Measurements from ENCODE around the gene SQSTM1. TPM values are rescaled to one million over a fixed set of nuclear protein-coding genes. Genes with fewer than 3 reads are reported as not detected.

SQSTM1 gene
- total RNA-seq, 1 donor from 2014 or later, result 105 TPM

DNA sequence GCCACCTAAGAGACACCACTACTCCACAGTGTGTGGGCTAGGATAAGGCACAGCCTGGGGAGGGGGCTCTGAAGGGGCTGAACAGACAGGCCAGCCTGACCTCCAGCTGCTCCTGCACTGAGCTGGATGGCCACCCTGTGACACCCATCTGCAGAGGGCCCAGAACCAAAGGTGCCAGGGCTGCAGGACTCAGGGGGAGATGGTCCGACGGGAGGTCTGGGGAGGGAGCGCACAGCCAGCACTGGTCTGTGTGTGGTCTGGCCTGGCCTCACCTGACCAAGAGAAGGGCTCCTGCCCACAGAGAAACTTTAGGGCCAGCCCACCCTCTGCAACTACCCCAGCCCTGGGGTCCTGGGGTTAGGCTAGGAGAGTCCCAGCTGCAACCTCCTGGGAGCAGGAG, 26.1 kb upstream of the SQSTM1 start:
- intact Hi-C loops (cut with micrococcal nuclease), result no loop called here

DNA sequence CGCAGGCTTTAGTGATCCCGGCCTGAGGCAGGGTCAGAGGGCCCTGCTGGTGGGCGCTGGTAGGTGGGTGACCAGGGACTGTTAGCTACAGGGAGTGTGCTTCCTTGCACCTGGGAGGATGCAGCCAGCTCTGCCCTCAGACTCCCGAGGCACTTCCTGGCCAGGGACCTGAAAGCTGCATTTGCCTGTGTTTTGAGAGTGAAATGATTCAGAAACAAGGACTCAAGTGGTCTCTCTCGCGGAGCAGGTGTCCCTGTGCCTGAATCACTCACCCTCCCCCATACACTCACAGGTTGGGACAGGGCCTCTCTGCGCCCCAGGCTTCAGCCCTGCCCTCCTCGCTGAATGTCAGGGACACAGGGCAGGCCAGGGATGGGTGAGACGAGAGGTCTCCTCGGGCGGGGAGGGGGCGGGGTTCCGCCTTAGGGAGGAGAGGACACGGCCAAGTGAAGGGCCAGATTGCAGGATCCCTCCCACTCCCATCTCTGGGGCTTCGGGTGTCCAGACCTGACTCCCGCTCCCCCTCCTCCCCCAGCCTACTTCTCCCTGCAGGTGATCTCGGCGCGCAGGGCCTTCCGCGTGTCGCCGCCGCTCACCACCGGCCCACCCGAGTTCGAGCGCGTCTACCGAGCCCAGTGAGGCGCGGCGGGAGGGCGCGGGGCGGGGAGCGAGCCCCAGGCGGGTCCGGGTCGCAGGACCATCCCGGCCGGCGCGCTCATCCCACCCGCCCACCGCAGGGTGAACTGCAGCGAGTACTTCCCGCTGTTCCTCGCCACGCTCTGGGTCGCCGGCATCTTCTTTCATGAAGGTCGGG, 25.4 kb upstream of the SQSTM1 start:
- intact Hi-C loops (cut with micrococcal nuclease), result loop anchor here (5.0 kb wide), 1 partner anchor 63 kb away; the partner anchor contains the start of gene MAML1

DNA sequence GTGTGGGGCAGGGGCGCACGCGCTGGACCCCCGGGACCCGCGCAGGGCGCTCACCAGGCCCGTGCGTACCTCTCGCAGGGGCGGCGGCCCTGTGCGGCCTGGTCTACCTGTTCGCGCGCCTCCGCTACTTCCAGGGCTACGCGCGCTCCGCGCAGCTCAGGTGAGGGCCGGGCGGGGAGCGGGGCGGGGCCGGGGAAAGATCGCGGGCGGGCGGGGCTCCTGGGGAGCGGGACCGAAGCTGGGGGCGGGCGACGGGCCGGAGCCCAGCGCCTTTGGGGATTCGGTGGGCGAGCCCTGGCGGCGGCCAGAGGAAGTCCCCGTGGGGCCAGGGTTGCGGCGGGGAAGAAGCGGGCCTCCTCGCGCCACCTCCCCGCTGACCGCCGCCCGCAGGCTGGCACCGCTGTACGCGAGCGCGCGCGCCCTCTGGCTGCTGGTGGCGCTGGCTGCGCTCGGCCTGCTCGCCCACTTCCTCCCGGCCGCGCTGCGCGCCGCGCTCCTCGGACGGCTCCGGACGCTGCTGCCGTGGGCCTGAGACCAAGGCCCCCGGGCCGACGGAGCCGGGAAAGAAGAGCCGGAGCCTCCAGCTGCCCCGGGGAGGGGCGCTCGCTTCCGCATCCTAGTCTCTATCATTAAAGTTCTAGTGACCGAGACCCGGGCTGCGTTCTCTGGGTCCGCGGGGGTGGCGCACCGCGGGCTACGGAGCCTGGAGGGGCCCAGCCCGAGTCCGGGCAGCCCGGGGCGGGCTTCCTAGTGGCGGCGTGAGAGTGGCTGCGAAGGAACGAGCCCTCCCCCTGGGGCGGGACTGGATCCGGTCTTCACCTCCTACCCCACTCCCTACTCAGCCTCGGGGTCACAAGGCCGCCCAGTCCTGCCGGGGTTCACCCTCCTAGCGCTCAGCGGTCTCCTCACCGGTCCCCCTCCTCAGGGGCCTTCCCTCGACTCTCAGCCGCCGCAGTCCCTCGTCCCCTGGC, 24.6 kb upstream of the SQSTM1 start:
- intact Hi-C loops (cut with micrococcal nuclease), result loop anchor here (1.0 to 5.0 kb wide), 2 partner anchors 33 to 64 kb away; partner anchors contain the start of gene MAML1

DNA sequence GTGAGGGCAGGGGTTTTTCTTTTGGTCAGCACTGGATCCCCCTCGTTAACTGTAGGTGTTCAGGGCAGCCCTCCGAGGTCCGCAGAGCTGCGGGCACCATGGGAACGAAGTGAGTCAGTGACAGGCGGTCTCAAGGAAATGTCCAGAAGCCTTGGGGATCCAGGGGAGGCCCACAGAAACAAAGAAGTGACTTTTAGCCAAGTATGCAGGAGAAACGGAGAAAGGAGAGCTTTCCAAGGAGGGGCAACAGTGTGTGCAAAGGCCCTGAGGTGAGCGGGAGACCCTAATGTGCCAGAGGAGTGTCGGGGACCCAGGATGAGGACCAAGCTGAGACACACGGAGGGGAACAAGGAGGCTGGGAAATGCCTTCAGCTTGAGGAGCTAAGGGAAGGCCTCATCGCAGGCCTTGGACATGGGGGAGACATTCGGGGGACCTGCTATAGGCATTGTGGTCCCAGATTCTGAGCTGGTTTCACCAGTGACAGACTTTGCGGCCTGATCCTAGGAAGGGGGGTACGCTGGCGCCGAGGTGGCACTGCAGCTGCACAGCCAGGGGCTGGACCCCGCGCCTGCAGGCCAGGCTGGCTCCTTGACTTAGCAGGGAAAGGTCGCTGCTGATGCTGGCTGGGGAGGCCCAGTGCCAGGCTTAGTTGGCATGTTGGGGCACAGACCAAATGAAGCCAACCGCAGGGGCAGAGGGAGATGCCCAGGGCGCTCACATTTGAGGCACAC, 23.7 kb upstream of the SQSTM1 start:
- intact Hi-C loops (cut with micrococcal nuclease), result loop anchor here (1.0 to 5.0 kb wide), 2 partner anchors 34 to 65 kb away; partner anchors contain the start of gene MAML1

DNA sequence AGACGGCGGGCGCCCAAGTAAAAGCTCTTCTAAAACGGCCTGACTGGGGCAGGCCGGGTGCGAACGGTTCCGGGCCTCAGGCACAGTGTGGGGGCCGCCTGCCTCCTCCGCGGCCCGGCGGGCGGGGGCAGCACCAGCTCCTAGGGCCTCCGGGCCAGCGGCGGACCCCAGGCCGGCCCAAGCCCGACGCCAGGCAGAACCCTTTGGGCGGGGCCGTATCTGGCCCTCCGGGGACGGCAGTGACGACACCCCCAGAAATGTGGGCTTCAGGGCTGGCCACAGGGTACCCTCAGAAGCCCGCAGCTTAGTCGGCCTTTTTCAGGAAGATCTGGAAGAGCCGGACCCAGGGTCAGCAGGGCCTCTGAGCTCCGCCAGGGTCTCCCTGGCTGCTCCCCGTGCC, 23.0 kb upstream of the SQSTM1 start:
- intact Hi-C loops (cut with micrococcal nuclease), result loop anchor here (5.0 kb wide), 1 partner anchor 65 kb away; the partner anchor contains the start of gene MAML1

- intact Hi-C loops (cut with micrococcal nuclease), result loop anchor here (5.0 kb wide), 1 partner anchor 66 kb away; the partner anchor contains the start of gene MAML1
These were observed 22.4 kb upstream of the SQSTM1 start for GRCh38 chr5:179798144-179798770.

DNA sequence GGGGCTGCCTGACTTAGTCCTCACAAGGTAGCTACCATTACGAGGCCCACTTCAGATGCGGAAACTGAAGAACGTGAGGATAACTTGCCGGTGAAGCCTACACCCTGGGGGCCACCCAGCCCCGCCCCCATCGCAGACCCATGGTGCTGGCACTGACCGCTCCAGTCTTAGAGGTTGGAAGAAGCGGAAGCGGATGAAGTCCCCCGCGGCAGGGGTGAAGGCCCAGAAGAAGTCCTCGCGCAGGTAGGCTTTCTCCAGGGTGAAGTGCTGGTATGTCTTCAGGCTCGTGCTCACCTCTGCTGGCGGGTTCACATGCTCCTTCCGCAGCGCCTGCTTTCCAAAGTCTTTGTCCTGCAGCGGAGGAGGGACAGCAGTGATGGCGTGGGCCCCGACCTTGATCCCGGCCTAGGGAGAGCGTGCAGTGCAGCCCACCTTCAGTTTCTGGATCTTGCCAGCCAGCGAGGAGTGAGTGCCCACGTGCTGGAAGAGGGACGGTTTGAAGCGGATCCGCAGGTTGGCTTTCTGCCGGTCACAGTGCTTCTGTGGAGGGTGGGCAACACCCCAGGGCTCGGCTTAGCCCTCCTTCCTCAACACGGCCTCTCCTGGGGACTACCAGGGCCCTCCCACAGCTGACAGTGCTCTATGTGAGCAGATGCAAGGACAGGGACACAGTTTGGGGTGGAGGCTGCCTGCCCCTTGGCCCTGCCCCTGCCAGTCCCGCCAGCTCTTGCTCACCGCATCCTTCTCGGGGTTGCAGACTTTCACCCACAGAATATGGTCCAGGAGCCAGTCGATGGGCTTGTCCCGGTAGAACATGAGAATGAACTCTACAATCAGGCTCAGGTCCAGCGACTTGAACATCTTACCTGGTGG, 21.7 kb upstream of the SQSTM1 start:
- intact Hi-C loops (cut with micrococcal nuclease), result loop anchor here (5.0 kb wide), 1 partner anchor 67 kb away; the partner anchor contains the start of gene MAML1

DNA sequence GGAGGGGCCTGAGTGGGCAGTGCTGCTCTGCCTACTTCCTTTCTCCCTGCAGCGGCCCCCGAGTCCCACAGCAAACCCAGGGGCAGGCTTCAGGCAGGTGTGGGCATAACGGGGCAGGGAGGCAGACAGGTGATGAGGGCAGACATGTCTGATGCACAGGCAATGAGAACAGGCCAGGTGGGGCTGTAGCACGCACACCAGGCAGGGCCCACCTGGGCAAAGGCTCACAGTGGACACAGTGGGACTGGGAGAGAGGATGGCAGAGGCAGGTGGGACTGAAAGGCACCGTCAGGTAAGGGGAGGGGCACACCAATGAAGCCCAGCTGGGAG, 21.1 kb upstream of the SQSTM1 start:
- intact Hi-C loops (cut with micrococcal nuclease), result loop anchor here (5.0 kb wide), 1 partner anchor 67 kb away; the partner anchor contains the start of gene MAML1

GRCh38 chr5:179800071-179800695, 20.5 kb upstream of the SQSTM1 start:
- intact Hi-C loops (cut with micrococcal nuclease), result loop anchor here (5.0 to 10.0 kb wide), 2 partner anchors 243 to 275 kb away; partner anchors contain the start of gene RNF130

DNA sequence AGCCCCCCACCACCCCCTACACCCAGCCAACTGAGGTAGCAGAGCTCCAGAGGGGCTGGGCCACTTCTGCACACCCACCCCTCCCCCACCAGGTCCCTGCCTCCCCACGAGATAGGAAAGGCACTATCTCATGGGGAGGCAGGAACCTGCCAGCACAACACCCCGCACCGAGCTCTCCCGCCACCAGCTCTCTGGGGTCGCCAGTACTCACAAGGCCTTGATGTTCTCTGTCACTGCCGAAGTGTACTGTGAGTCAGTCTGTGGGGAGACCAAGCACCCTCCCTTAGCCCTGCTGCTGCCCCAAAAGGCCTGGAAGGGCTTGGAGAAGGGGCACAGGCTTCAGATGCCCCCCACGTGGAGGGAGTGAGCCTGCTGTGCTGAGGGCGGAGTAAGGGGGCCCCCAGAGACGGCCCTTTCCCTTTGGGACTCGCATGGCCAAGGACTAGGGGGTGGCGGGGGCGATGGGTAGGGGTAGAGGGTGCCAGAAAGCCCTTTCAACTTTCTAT, 20.0 kb upstream of the SQSTM1 start:
- intact Hi-C loops (cut with micrococcal nuclease), result loop anchor here (5.0 to 10.0 kb wide), 2 partner anchors 243 to 274 kb away; partner anchors contain the start of gene RNF130

DNA sequence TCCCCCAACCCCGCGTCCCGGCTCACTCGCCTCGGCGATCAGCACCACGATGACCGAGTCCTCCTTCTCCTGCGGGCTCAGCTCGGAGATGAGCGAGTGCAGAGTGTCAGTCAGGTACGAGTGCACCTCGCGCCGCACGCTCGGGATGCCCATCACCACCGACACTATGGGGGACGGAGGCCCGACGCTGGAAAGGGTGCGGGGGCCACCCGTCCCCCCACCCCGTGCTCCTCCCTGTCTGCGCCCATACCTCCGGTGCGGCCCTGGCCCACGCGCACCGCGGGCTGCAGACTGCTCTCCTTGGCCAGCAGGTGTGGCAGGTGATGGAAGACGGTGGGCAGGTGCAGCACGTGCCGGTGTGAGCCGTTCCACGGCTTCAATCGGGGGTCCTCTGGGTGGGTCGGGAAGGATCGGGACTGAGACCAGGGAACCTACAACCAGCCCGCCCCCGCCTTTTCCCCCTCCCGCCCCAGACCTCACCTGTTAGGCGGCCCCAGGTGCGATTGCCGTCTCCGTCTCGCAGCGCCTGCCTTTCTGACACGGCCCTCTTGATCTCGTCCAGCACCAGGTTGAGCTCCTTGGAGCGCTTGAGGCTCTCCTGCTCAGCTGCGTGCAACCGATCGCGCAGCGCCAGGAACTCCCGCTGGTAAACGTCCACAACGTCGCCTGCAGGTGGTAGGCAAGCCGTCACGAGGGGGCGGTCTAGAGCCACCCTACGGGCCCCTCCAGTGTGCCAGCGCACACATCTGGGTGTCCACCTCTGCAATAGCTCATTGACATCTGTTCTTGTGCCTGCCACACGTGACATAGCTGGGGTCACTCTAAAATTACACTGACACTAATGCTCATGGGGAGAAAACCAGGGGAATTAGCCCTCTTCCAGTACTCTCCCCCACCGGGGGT, 19.1 kb upstream of the SQSTM1 start:
- intact Hi-C loops (cut with micrococcal nuclease), result loop anchor here (1.0 to 10.0 kb wide), 5 partner anchors 35 to 273 kb away; partner anchors contain the start of genes MRNIP and RNF130

DNA sequence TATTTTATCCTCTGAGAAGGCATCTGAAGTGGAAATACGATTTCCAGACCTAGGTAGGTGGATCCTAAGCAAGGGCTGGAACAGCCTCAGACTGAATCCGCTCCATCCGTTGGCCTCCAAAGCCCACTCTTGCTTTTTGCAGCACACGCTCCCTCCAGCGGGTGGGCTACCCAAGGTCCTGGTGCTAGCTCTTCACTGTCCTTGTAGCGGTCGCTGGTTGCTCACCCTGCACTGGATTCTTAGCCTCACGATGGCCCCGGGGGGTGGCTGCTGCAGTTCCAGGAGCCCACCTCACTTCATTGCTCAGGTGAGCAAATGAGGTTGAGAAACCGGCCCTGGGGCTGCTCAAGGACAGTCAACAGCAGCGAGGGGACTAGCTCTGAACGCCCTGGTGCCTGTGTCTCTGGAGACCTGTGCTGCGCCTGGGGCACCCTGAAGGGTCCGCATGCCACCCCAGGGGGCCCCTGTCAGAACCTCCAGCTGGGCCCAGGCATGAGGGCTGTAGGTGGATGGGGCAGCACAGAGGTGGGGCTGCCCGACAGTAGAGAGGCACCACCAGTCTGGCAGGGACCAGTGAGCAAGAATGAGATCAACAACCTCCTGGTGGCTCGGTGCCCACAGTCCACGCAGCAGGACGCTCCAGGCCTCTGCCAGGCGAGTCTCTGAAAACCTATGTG, 18.4 kb upstream of the SQSTM1 start:
- intact Hi-C loops (cut with micrococcal nuclease), result loop anchor here (1.0 to 10.0 kb wide), 5 partner anchors 34 to 272 kb away; partner anchors contain the start of genes MRNIP and RNF130

DNA sequence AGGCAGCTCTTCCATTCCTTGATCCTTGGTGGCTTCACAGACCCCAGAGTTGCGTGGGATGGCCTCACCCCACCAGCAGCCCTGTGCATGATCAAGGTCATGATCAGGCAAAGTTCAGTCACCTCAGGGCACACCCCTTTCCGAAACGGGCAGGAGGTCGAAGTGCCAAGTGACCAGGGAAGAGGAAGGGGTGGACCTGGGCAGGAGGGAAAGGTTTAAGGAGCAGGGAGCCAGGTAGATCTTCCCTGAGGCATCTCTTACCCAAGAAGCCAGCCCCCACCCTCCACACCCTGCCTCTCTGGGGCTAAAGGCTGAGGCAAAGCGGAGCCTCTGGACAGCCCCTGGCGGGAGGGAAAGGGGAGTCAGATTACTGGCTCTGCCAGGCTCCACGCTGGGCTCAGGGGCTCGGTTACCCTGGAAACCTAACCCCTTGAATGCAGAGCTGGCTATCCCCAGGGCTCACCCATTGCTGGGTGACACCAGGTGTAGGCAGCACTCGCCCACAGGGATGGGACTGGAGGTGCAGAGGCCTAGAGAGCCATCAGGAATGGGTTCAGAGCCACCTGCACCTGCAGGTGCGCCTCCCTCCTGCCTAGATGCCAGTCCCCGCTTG, 17.6 kb upstream of the SQSTM1 start:
- intact Hi-C loops (cut with micrococcal nuclease), result loop anchor here (1.0 to 10.0 kb wide), 5 partner anchors 34 to 272 kb away; partner anchors contain the start of genes MRNIP and RNF130

DNA sequence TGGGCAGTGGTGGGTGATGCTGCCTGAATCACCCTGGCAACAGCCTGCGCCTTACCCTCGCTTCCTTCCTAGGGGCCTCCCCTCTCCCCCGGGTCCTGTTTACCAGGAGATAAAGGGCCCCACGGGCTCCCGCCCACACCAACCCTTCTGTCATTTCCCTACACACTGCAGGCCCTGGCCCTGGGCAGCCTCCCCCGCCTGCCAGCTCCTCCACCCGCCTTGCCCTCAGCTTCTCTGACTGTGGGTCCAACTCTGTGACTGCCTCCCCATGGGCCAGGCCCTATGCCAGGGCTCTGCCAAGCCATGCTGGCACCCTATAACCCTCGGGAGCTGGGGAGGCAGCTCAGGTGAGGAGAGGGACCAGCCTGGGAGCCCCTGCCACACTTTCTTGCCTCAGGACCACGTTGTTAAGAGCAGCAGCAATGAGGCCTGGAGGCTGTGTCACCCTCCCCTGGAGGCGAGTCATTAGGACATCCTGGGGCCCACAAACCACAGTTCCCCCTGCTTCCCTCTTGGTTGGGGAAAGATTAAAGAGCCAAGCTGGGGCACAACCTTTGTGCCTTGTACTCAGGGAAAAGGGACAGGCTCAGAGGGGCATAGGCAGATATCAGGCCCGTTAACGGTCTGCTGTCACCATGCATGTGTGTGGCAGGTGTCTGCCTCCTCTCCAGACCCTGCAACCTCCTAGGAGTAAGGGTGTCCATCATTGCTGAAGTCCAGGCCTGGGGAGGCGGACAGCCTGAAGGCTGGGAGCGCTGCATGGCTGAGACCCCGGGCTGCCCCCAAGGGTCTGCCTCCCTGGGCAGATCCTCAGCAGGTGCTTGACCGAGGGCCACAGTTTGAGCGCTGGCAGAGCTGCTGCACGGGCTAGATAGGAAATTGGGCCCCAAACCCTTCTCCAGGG, 16.8 kb upstream of the SQSTM1 start:
- intact Hi-C loops (cut with micrococcal nuclease), result loop anchor here (2.0 to 10.0 kb wide), 4 partner anchors 33 to 271 kb away; partner anchors contain the start of gene RNF130

DNA sequence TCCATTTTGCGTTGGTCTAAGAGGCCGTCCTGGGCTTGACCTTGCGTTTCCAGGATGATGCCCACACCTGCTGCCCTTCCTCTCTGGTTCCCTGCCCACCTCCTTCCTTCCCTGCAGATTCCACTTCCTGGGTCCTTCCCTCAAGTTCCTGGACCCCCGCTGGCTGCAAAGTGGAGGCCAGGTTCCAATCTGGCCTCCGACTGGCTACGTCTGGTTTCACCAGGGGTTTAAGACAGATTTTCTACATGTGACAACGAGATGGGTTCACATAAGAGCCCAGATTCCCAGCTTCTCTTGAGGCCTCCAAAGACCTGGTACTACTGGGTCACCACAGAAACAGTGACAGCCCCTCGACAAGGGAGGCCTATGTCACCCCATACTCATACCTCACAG, 16.2 kb upstream of the SQSTM1 start:
- intact Hi-C loops (cut with micrococcal nuclease), result loop anchor here (5.0 to 10.0 kb wide), 2 partner anchors 247 to 270 kb away; partner anchors contain the start of gene RNF130
